ENCODE results near the gene CACNB2. TPM values are rescaled to one million over a fixed set of nuclear protein-coding genes. Genes with fewer than 3 reads are reported as not detected.

The CACNB2 gene
- total RNA-seq, 1 experiment from 2014 or later, result not detected

DNA sequence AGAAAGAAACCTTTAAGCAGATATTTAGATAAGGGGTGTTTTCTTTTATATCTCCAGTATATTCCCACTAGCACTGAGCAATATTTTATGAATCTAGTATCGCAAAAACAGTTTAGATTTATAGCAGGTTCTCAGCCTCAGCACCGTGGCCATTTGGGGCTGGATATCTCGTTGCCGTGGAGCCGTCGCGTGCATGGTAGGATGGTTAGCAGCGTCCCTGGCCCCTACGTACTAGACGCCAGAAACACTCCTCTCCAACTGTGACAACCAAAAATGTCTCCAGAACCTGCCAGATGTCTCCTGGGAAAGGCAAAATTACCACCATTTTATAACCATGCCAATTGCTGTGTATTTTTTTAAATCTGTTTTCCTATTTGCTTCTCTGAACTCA is 172.9 kb downstream of the CACNB2 start:
- DNase-seq, result no peak
- no peaks in the 10 kb centered on the region for H3K4me1 Mint-ChIP-seq (ENCODE audit: low read depth, unreplicated experiment)
- H3K4me3 Mint-ChIP-seq (ENCODE audit: low read depth, unreplicated experiment), result no peak overlapping the region
- TF ChIP-seq, protein P1, sequence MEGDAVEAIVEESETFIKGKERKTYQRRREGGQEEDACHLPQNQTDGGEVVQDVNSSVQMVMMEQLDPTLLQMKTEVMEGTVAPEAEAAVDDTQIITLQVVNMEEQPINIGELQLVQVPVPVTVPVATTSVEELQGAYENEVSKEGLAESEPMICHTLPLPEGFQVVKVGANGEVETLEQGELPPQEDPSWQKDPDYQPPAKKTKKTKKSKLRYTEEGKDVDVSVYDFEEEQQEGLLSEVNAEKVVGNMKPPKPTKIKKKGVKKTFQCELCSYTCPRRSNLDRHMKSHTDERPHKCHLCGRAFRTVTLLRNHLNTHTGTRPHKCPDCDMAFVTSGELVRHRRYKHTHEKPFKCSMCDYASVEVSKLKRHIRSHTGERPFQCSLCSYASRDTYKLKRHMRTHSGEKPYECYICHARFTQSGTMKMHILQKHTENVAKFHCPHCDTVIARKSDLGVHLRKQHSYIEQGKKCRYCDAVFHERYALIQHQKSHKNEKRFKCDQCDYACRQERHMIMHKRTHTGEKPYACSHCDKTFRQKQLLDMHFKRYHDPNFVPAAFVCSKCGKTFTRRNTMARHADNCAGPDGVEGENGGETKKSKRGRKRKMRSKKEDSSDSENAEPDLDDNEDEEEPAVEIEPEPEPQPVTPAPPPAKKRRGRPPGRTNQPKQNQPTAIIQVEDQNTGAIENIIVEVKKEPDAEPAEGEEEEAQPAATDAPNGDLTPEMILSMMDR (IDR thresholded peaks at IDR 0.05; ENCODE audit: unreplicated experiment), result no peak
- H3K9me3 Mint-ChIP-seq (ENCODE audit: low read depth, unreplicated experiment), result no peaks in the 10 kb centered on the region
- H3K27me3 Mint-ChIP-seq (ENCODE audit: unreplicated experiment), result peaks cover 8% of the 10 kb centered on the region
- CTCF ChIA-PET, result no interaction called here
- H3K36me3 Mint-ChIP-seq (ENCODE audit: insufficient read depth, unreplicated experiment), result no peaks in the 10 kb centered on the region
- intact Hi-C loops (cut with micrococcal nuclease; ENCODE audit: unreplicated experiment), result no loop called here
- no TSS peak for BruUV-seq (replicated peaks)
- no peak overlapping the region for H3K27ac Mint-ChIP-seq (ENCODE audit: unreplicated experiment)

DNA sequence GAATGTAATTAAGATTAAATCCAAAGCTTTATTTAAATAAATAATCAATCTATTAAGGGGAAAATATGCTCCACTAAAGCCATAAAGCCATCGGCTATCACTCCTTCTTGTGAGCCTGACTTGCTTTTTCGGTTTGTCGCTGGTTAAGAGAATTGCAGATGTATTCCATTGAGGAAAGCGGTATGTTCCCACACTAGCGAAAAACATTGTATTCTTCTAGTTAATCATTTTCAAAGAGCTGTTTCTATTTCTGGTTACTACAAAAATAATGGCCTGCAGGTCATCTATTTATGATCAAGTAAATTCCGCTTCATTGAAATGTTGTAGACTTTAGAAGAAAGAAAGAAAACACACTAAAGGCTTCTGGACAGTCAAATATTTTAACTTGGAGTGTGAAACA is 173.4 kb downstream of the CACNB2 start:
- BruUV-seq (replicated peaks), result no TSS peak
- Mint-ChIP-seq H3K9me3 (ENCODE audit: low read depth, unreplicated experiment) (no peaks in the 10 kb centered on the region), H3K36me3 (ENCODE audit: insufficient read depth, unreplicated experiment) (no peaks in the 10 kb centered on the region), H3K4me3 (ENCODE audit: low read depth, unreplicated experiment) (no peak overlapping the region), H3K27ac (ENCODE audit: unreplicated experiment) (no peak overlapping the region), H3K27me3 (ENCODE audit: unreplicated experiment) (peaks cover 8% of the 10 kb centered on the region), H3K4me1 (ENCODE audit: low read depth, unreplicated experiment) (no peaks in the 10 kb centered on the region)
- TF ChIP-seq, protein P1 (IDR thresholded peaks at IDR 0.05; ENCODE audit: unreplicated experiment), result no peak
- CTCF ChIA-PET, result interaction anchor here (0.6 kb wide), 2 partner anchors 168 to 351 kb away, joined by 3 to 4 read pairs; no protein-coding TSS in a partner anchor
- no peak for DNase-seq
- intact Hi-C loops (cut with micrococcal nuclease; ENCODE audit: unreplicated experiment), result no loop called here

DNA sequence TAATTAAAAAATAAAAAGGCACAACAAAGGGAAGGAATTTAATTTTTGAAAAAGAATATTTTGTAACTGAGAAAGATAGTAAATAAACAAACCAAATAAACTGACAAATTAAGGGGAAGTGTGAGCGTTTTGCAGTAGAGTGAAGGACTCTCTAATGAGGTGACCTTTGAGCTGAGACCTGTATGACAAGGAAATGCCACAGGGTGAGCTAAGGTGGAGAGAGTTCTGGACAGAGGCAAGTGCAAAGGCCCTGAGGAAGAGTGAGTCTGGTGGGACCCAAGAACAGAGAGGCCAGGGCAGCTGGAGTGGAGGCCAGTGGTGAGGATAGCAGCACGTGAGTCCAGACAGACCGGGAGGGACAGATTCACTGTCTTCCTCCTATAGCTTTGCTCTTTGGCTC is 179.4 kb downstream of the CACNB2 start:
- no peaks in the 10 kb centered on the region for H3K4me1 Mint-ChIP-seq (ENCODE audit: low read depth, unreplicated experiment)
- H3K27me3 Mint-ChIP-seq (ENCODE audit: unreplicated experiment), result no peaks in the 10 kb centered on the region
- TF ChIP-seq, protein P1 (IDR thresholded peaks at IDR 0.05; ENCODE audit: unreplicated experiment), result no peak
- intact Hi-C loops (cut with micrococcal nuclease; ENCODE audit: unreplicated experiment), result no loop called here
- H3K27ac Mint-ChIP-seq (ENCODE audit: unreplicated experiment), result no peak overlapping the region
- no peak for DNase-seq
- CTCF ChIA-PET, result no interaction called here
- no peaks in the 10 kb centered on the region for H3K36me3 Mint-ChIP-seq (ENCODE audit: insufficient read depth, unreplicated experiment)
- no TSS peak for BruUV-seq (replicated peaks)
- no peaks in the 10 kb centered on the region for H3K9me3 Mint-ChIP-seq (ENCODE audit: low read depth, unreplicated experiment)
- no peak overlapping the region for H3K4me3 Mint-ChIP-seq (ENCODE audit: low read depth, unreplicated experiment)

DNA sequence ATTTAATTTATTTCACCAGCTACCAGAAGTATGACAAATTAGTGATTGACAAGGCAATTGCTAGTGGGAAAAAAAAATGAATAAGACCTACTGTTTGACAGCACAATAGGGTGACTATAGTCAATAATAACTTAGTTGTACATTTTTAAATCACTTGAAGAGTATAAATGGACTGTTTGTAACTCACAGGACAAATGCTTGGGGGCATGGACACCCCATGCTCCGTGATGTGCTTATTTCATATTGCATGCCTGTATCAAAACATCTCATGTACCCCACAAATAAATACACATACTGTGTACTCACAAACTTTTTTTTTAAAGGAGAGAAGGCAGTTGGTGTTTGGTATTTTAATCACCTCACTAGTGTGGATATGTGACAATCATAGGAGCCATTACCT is 181.1 kb downstream of the CACNB2 start:
- TF ChIP-seq, protein P1 (IDR thresholded peaks at IDR 0.05; ENCODE audit: unreplicated experiment), result no peak
- DNase-seq, result no peak
- Mint-ChIP-seq H3K36me3 (ENCODE audit: insufficient read depth, unreplicated experiment) (no peaks in the 10 kb centered on the region), H3K9me3 (ENCODE audit: low read depth, unreplicated experiment) (no peaks in the 10 kb centered on the region), H3K4me1 (ENCODE audit: low read depth, unreplicated experiment) (no peaks in the 10 kb centered on the region), H3K27ac (ENCODE audit: unreplicated experiment) (no peak overlapping the region), H3K27me3 (ENCODE audit: unreplicated experiment) (peaks cover 17% of the 10 kb centered on the region), H3K4me3 (ENCODE audit: low read depth, unreplicated experiment) (no peak overlapping the region)
- CTCF ChIA-PET, result no interaction called here
- BruUV-seq (replicated peaks), result no TSS peak
- intact Hi-C loops (cut with micrococcal nuclease; ENCODE audit: unreplicated experiment), result no loop called here

All from Calu3 (cell line).